ELF-1 (cell line): Measurements from ENCODE around the gene KAZN.

Experiments used
- DNase-seq: peaks from one replicate; pipeline ENCODE4 v3.0.0-alpha.2; 2016; ENCODE audit warnings: low read depth, low spot score

The KAZN gene

GRCh38 chr1:14887044-14887566 lies 288.6 kb downstream of the KAZN start:
- DNase-seq = no peak

- DNase-seq = no peak
Observed at GRCh38 chr1:14887764-14888350, 289.4 kb downstream of the KAZN start.

GRCh38 chr1:14888374-14888773 lies 289.9 kb downstream of the KAZN start:
- DNase-seq = no peak

- peak; percentile 76 for DNase-seq
Observed at GRCh38 chr1:14889825-14890440, 291.4 kb downstream of the KAZN start.

GRCh38 chr1:14891991-14892390 lies 293.5 kb downstream of the KAZN start:
- DNase-seq = no peak

- DNase-seq = peak; percentile 54
Observed at GRCh38 chr1:14894811-14895560, 296.5 kb downstream of the KAZN start.

- no peak for DNase-seq
Observed at GRCh38 chr1:14895727-14896126, 297.2 kb downstream of the KAZN start.

- DNase-seq = no peak
Observed at GRCh38 chr1:14896381-14897079, 298.0 kb downstream of the KAZN start.

- no peak for DNase-seq
Observed at GRCh38 chr1:14897080-14897449, 298.6 kb downstream of the KAZN start.

- DNase-seq = no peak
Observed at GRCh38 chr1:14897547-14897946, 299.1 kb downstream of the KAZN start.

GRCh38 chr1:14897997-14898645 lies 299.6 kb downstream of the KAZN start:
- DNase-seq = no peak

GRCh38 chr1:14899686-14900085 lies 301.2 kb downstream of the KAZN start:
- DNase-seq = no peak

GRCh38 chr1:14901371-14901954 lies 303.0 kb downstream of the KAZN start:
- no peak for DNase-seq

GRCh38 chr1:14903922-14904321 lies 305.4 kb downstream of the KAZN start:
- DNase-seq = no peak

GRCh38 chr1:14906665-14907064 lies 308.2 kb downstream of the KAZN start:
- DNase-seq = no peak

GRCh38 chr1:14907416-14907815 lies 308.9 kb downstream of the KAZN start:
- DNase-seq = no peak

GRCh38 chr1:14909273-14909672 lies 310.8 kb downstream of the KAZN start:
- no peak for DNase-seq

- DNase-seq = peak; percentile 79
Observed at GRCh38 chr1:14909920-14910460, 311.5 kb downstream of the KAZN start.

GRCh38 chr1:14910984-14911721 lies 312.7 kb downstream of the KAZN start:
- DNase-seq = no peak

- DNase-seq = no peak
Observed at GRCh38 chr1:14912839-14913481, 314.5 kb downstream of the KAZN start.
